Measurements from ENCODE around the gene FLII. TPM values are rescaled to one million over a fixed set of nuclear protein-coding genes. Genes with fewer than 3 reads are reported as not detected.

Gene FLII
- polyA plus RNA-seq, 1 experiment: 192 TPM

DNA sequence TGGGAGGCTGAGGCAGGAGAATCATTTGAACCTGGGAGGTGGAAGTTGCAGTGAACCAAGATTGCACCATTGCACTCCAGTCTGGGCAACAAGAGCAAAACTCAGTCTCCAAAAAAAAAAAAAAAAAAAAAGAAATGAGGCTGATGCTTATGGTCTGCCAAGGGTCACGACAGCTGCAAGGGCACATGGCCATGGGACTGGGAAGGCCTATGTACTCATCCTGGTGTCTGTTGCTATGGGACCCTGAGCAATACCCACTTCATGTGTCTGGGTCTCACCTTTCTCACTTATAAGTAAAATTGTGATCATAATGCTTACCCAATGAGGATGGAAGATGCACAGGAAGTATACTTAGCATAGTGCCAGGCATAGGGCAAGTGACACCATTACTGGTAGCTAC is 18.5 kb upstream of the FLII start:
- no peaks in the 10 kb centered on the region for H3K9me3 ChIP-seq (ENCODE audit: control insufficient read depth, insufficient read depth, low read length)
- CTCF ChIA-PET: interaction anchor here (0.7 to 1.2 kb wide), 2 partner anchors 30 to 1174 kb away, joined by 3 read pairs; no protein-coding TSS in a partner anchor
- POLR2A ChIA-PET: no interaction called here
- no peak overlapping the region for H3K27ac ChIP-seq (ENCODE audit: low read depth, low read length)
- no peaks in the 10 kb centered on the region for H3K27me3 ChIP-seq (ENCODE audit: control insufficient read depth, insufficient read depth, low read length)
- no peak for DNase-seq (ENCODE audit: low read depth, low spot score)
- TF ChIP-seq, protein P1, sequence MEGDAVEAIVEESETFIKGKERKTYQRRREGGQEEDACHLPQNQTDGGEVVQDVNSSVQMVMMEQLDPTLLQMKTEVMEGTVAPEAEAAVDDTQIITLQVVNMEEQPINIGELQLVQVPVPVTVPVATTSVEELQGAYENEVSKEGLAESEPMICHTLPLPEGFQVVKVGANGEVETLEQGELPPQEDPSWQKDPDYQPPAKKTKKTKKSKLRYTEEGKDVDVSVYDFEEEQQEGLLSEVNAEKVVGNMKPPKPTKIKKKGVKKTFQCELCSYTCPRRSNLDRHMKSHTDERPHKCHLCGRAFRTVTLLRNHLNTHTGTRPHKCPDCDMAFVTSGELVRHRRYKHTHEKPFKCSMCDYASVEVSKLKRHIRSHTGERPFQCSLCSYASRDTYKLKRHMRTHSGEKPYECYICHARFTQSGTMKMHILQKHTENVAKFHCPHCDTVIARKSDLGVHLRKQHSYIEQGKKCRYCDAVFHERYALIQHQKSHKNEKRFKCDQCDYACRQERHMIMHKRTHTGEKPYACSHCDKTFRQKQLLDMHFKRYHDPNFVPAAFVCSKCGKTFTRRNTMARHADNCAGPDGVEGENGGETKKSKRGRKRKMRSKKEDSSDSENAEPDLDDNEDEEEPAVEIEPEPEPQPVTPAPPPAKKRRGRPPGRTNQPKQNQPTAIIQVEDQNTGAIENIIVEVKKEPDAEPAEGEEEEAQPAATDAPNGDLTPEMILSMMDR (IDR thresholded peaks at IDR 0.05; ENCODE audit: low read depth, low read length): no peak
- no peak overlapping the region for H3K4me3 ChIP-seq (ENCODE audit: low read depth, low read length)

DNA sequence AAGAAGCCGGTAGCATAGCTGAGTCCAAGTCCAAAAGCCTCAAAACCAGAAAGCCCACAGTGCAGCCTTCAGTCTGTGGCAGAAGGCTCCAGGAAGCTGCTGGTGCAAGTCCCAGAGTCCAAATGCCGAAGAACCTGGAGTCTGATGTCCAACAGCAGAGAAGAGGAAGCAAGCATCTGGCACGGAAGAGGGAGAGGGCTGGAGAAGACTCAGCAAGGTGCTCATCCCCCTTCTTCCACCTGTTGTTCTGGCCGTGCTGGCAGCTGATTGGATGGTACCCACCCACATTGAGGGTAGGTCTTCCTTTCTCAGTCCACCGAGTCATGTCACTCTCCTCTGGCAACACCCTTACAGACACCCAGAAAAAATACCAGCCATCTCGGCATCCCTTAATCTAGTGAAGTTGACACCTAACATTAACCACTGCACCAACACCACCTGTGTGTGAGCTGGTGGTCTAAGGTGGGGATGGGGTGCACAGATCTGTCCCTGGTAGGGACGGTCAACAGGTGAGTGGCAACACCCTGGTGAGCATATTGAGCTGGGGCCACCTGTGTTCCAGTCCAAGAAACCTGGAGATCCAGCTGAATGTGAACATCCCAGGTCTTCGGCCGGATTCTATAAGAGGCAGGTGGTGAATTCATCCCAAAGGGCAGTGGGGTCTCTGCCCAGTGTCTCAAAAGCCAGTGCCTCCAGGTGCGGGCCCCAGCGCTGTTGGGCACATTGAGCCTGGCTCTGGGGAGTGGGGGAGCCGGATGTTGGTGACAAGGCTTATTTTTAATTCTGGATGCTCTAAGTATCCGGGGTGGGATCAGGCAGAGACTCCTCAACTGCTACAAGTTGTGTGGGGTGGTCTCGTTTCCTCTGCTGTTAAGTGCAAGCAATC is 11.8 kb upstream of the FLII start:
- POLR2A ChIA-PET: no interaction called here
- H3K27ac ChIP-seq (ENCODE audit: low read depth, low read length): no peak overlapping the region
- H3K4me3 ChIP-seq (ENCODE audit: low read depth, low read length): no peak overlapping the region
- TF ChIP-seq, protein P1 (IDR thresholded peaks at IDR 0.05; ENCODE audit: low read depth, low read length): no peak
- no peaks in the 10 kb centered on the region for H3K27me3 ChIP-seq (ENCODE audit: control insufficient read depth, insufficient read depth, low read length)
- CTCF ChIA-PET: no interaction called here
- no peaks in the 10 kb centered on the region for H3K9me3 ChIP-seq (ENCODE audit: control insufficient read depth, insufficient read depth, low read length)
- DNase-seq (ENCODE audit: low read depth, low spot score): no peak

DNA sequence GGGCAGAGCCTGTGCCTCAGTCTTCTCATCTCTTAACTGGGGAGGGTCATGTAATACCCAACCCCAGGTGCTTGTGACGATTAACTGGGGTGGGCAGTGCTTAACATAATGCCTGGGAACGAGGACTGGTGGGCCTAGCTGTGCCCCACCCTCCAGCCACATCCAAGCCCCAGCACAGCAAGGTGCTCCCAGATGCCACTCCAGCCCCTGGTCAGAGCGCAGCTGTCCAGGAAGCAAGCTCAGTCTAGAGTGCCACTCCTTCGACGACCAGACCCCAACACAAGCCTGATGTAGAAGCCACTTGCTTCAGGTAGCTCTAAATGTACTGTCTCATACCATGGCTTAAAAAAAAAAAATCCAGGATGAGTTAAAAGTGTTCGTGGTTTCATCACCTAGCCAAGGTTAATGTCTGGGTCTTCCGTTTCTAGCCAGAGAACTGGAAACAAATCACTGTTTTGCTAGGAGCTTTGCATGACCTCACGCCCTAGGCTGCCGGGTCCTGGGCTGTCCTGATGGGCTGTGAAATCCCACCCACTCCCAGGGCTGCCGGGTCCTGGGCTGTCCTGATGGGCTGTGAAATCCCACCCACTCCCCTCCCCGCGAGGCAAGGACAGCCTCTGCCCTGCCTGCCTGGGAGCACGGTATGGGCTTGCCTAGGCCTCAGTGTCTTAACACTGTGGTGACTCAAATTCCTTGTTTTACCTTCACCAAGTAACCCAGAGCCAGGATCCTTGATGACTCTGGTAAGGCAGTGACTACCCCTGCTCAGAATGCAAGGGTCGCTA is 9.6 kb upstream of the FLII start:
- H3K4me3 ChIP-seq (ENCODE audit: low read depth, low read length): no peak overlapping the region
- H3K27ac ChIP-seq (ENCODE audit: low read depth, low read length): peak overlapping the region; percentile 34
- ChIA-PET CTCF (no interaction called here), POLR2A (no interaction called here)
- TF ChIP-seq, protein P1 (IDR thresholded peaks at IDR 0.05; ENCODE audit: low read depth, low read length): no peak
- no peak for DNase-seq (ENCODE audit: low read depth, low spot score)
- no peaks in the 10 kb centered on the region; the same call in 1 of the 2 replicates for H3K9me3 ChIP-seq (ENCODE audit: control insufficient read depth, insufficient read depth, low read length)
- no peaks in the 10 kb centered on the region for H3K27me3 ChIP-seq (ENCODE audit: control insufficient read depth, insufficient read depth, low read length)

DNA sequence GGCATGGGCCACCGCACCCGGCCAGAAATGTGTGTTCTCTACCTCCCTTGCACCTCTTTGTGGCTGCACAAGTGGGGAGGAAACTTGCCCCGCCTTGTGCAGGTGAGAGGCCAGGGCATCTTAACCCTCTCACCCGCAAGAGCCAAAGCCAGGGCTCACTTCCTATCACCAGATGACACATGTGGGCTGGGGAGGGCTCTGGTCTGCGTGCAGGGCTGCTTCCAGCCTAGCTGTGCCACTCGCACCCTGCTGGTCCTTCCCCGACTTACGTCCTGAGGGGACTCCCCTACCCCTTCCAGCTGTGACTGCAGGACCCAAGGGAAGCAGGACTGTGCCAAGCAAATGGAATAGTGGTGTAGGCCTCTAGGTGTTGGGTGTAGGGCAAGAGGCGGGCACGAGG is 8.8 kb upstream of the FLII start:
- Histone ChIP-seq H3K27me3 (ENCODE audit: control insufficient read depth, insufficient read depth, low read length) (no peaks in the 10 kb centered on the region), H3K9me3 (ENCODE audit: control insufficient read depth, insufficient read depth, low read length) (no peaks in the 10 kb centered on the region; the same call in 1 of the 2 replicates), H3K4me3 (ENCODE audit: low read depth, low read length) (no peak overlapping the region), H3K27ac (ENCODE audit: low read depth, low read length) (no peak overlapping the region)
- CTCF ChIA-PET: no interaction called here
- TF ChIP-seq, protein P1 (IDR thresholded peaks at IDR 0.05; ENCODE audit: low read depth, low read length): no peak
- DNase-seq (ENCODE audit: low read depth, low spot score): no peak
- POLR2A ChIA-PET: interaction anchor here (0.6 kb wide), 1 partner anchor 45 kb away, joined by 4 read pairs; no protein-coding TSS in a partner anchor

All from AG04450 (cell line).